Endothelial cell of umbilical vein (primary cell): ENCODE results near the gene LRRC42. TPM values are rescaled to one million over a fixed set of nuclear protein-coding genes. Genes with fewer than 3 reads are reported as not detected.

ENCODE experiments used
- BruUV-seq: library from RNA; stranded (reverse); fragments of 400-500 nt; replicated peaks from 2 replicates; lab custom pipeline; 2021; lab: Mats Ljungman, UMichigan
- CTCF ChIA-PET: fragments of 300-600, 350-600 bp; sonication (Branson Sonifier 250); formaldehyde crosslinking; loops from one replicate; lab custom pipeline; 2021; ENCODE audit warnings: antibody characterized with exemption, inconsistent platforms; lab: Charles Lee
- POLR2A ChIA-PET: fragments of 300-600, 350-600 bp; sonication (Branson Sonifier 250); formaldehyde crosslinking; loops from one replicate; lab custom pipeline; 2021; ENCODE audit warnings: antibody characterized with exemption, inconsistent platforms; lab: Charles Lee
- DNase-seq: peaks from one replicate; pipeline ENCODE4 v3.0.0-alpha.2; 2011; ENCODE audit warnings: low read depth, low spot score
- FAIRE-seq: peaks from 2 replicates; lab custom pipeline; 2011; peaks lifted over from hg19 to GRCh38; lab: Jason Lieb, UNC
- H2AFZ ChIP-seq: 2 replicates; pipeline ENCODE4 v1.6.0; 2012; ENCODE audit warnings: low read depth, low read length, control low read depth, inconsistent platforms
- H3K27ac ChIP-seq: 2 replicates; pipeline ENCODE4 v1.5.1; 2011; ENCODE audit warnings: low read depth, mild to moderate bottlenecking, control low read depth, low read length, moderate library complexity; ENCODE audit not compliant: insufficient read depth
- H3K27me3 ChIP-seq, 2 experiments: 2 replicates each; pipeline versions ENCODE4 v1.6.0 to v1.6.1; 2011; ENCODE audit warnings: low read length in 2 of 2, mixed read lengths in 1 of 2; ENCODE audit not compliant: control insufficient read depth in 2 of 2, insufficient read depth in 2 of 2
- H3K36me3 ChIP-seq, 2 experiments: 2 replicates in 1 of 2; 3 replicates in 1 of 2; pipeline ENCODE4 v1.5.1; 2011; ENCODE audit warnings: low read length in 2 of 2, mild to moderate bottlenecking in 1 of 2, moderate library complexity in 1 of 2; ENCODE audit not compliant: control insufficient read depth in 2 of 2, insufficient read depth in 2 of 2; ENCODE audit errors: extremely low read depth in 1 of 2
- H3K4me1 ChIP-seq: 3 replicates; pipeline ENCODE4 v1.5.1; 2011; ENCODE audit warnings: mild to moderate bottlenecking, low read length; ENCODE audit not compliant: control insufficient read depth, insufficient read depth; ENCODE audit errors: extremely low read depth
- H3K4me2 ChIP-seq: 2 replicates; pipeline ENCODE4 v1.6.1; 2011; ENCODE audit warnings: low read length, control low read depth, mixed read lengths; ENCODE audit not compliant: insufficient read depth
- H3K4me3 ChIP-seq, 3 experiments: fragments of 200-600 bp in 1 of 3; sonication (generic), shearing (Covaris generic) in 1 of 3; replicated peaks in 1 of 3; 2 replicates each; pipeline ENCODE4 v1.5.1; 2011 to 2016; ENCODE audit warnings: control low read depth in 3 of 3, low read length in 3 of 3, mild to moderate bottlenecking in 2 of 3, inconsistent platforms in 1 of 3, low read depth in 1 of 3, moderate library complexity in 1 of 3; ENCODE audit not compliant: insufficient read depth in 1 of 3
- H3K79me2 ChIP-seq: 2 replicates; pipeline ENCODE4 v1.6.0; 2012; ENCODE audit warnings: low read length, inconsistent platforms; ENCODE audit not compliant: control insufficient read depth, insufficient read depth
- H3K9ac ChIP-seq: replicated peaks from 2 replicates; pipeline ENCODE3; 2011; ENCODE audit warnings: low read length, control low read depth; ENCODE audit not compliant: insufficient read depth; ENCODE audit errors: extremely low read depth
- H3K9me1 ChIP-seq: replicated peaks from 3 replicates; pipeline ENCODE4 v1.6.0; 2011; ENCODE audit warnings: mild to moderate bottlenecking, low read length; ENCODE audit not compliant: control insufficient read depth, insufficient read depth; ENCODE audit errors: extremely low read depth
- H3K9me3 ChIP-seq: replicated peaks from 2 replicates; pipeline ENCODE4 v1.5.1; 2012; ENCODE audit warnings: low read length, inconsistent platforms; ENCODE audit not compliant: control insufficient read depth, insufficient read depth
- H4K20me1 ChIP-seq: replicated peaks from 2 replicates; pipeline ENCODE3; 2011; ENCODE audit warnings: mild to moderate bottlenecking, low read length; ENCODE audit not compliant: control insufficient read depth, insufficient read depth; ENCODE audit errors: extremely low read depth
- EZH2 ChIP-seq: IDR thresholded peaks from 2 replicates; pipeline ENCODE4 v1.6.1; 2012; ENCODE audit warnings: borderline replicate concordance, low read depth, mild to moderate bottlenecking, moderate library complexity, low read length, inconsistent platforms; ENCODE audit not compliant: severe bottlenecking
- FOS ChIP-seq: IDR thresholded peaks from 2 replicates; pipeline ENCODE4 v1.6.1; 2011; ENCODE audit warnings: mild to moderate bottlenecking, low read length, moderate library complexity, borderline replicate concordance; ENCODE audit not compliant: insufficient read depth
- JUN ChIP-seq: IDR thresholded peaks from 2 replicates; pipeline ENCODE4 v1.6.1; 2011; ENCODE audit warnings: borderline replicate concordance, low read depth; ENCODE audit not compliant: insufficient read length, insufficient read depth
- MYC ChIP-seq: IDR thresholded peaks from one replicate; pipeline ENCODE4 v1.6.1; 2011; ENCODE audit warnings: mild to moderate bottlenecking, low read depth, low read length
- dilution Hi-C: fragments of 300-500 bp; cut with MboI; formaldehyde crosslinking; loops from one replicate; pipeline ENCODE4 v1.15.0; 2019; ENCODE audit warnings: low sequenced_read_pairs; ENCODE audit not compliant: extremely low pct_ligation_motif_present
- intact Hi-C: fragments of 100-400 bp; cut with micrococcal nuclease; formaldehyde crosslinking; loops from one replicate; pipeline ENCODE4 v1.10.0; 2022
- polyA plus RNA-seq, 4 experiments: library from polyadenylated mRNA; depleted of rRNA in 3 of 4; stranded (reverse) in 3 of 4; unstranded in 1 of 4; fragments of >200 nt; gene quantifications; 2 replicates each; pipeline versions ENCODE4 v1.2.1 to v1.2.3, GENCODE V29; 2011 to 2012; ENCODE audit warnings: missing spikeins in 1 of 4
- total RNA-seq: library from RNA; stranded (reverse); gene quantifications from 2 replicates; pipeline ENCODE4 v1.2.3, GENCODE V29; 2021
- TF ChIP-seq, protein P1 (sequence below), 2 donors: IDR thresholded peaks; 1 replicate in 1 of 2; 2 replicates in 1 of 2; pipeline ENCODE4 v1.5.1; 2011; ENCODE audit warnings: low read length in 2 of 2, mild to moderate bottlenecking in 2 of 2, moderate library complexity in 2 of 2, control low read depth in 1 of 2, inconsistent platforms in 1 of 2, low read depth in 1 of 2; ENCODE audit not compliant: insufficient read depth in 1 of 2; ENCODE audit errors: extremely low read depth in 1 of 2

Gene LRRC42
- total and polyA plus RNA-seq, 2 donors (not counting 3 experiments of a cell fraction or from before 2014, with no cell fraction given), result 25.3 to 26.1 TPM

GRCh38 chr1:53911442-53911841 lies 34.7 kb upstream of the LRRC42 start:
- no peak for TF ChIP-seq JUN
- TF ChIP-seq MYC, result no peak
- H3K27me3 ChIP-seq, result no peaks in the 10 kb centered on the region
- no peak overlapping the region for H3K4me3 ChIP-seq
- peaks cover 3% of the 10 kb centered on the region in 2 experiments for H3K36me3 ChIP-seq
- no peaks in the 10 kb centered on the region for H3K4me1 ChIP-seq
- H3K79me2 ChIP-seq, result no peaks in the 10 kb centered on the region
- intact Hi-C loops (no loop called here), dilution Hi-C loops (no loop called here)
- H4K20me1 ChIP-seq, result no peaks in the 10 kb centered on the region
- H3K9me3 ChIP-seq, result no peaks in the 10 kb centered on the region
- ChIA-PET CTCF (interaction anchor here (2.0 kb wide), 1 partner anchor 13 kb away, joined by 7 read pairs; no protein-coding TSS in a partner anchor), POLR2A (no interaction called here)
- no peak overlapping the region for H3K9ac ChIP-seq
- no peak overlapping the region for H3K4me2 ChIP-seq
- H3K27ac ChIP-seq, result no peak overlapping the region
- no peaks in the 10 kb centered on the region for H3K9me1 ChIP-seq
- no peak overlapping the region for H2AFZ ChIP-seq
- FAIRE-seq, result no peak
- no peak for DNase-seq
- no TSS peak for BruUV-seq

DNA sequence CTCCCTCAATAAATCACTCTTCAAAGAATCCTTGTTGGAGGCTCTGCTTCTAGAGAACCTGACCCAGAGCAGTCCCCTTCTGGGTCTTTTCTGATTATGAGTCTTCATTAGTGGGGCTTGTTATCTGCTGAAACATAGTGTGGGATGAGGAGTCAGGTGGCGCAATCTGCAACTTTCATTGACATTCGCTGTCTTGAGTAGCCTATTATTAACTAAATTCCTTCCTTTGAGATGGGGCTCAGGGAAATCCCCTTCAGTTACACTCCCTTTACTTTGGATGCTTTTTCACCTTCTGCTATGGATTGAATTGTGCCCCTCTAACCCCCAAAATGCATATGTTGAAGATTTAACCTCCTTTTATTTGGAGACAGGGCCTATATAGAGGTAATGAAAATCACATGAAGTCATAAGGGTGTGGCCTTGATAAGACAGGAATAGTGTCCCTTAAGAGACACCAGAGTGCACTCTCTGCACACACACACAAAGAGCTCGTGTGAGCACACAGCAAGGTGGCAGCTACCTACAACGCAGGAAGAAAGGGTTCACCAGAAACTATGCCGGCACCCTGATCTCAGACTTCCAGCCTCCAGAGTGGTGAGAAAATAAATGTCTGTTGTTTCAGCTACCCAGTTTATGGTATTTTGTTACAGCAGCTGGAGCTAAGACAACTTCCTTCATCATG lies 32.7 kb upstream of the LRRC42 start:
- dilution Hi-C loops (no loop called here), intact Hi-C loops (no loop called here)
- Histone ChIP-seq H3K4me1 (no peaks in the 10 kb centered on the region), H2AFZ (no peak overlapping the region), H3K9ac (no peak overlapping the region), H3K9me1 (no peaks in the 10 kb centered on the region), H4K20me1 (no peaks in the 10 kb centered on the region), H3K79me2 (no peaks in the 10 kb centered on the region), H3K27ac (no peak overlapping the region), H3K4me2 (no peak overlapping the region), H3K27me3 (no peaks in the 10 kb centered on the region), H3K4me3 (no peak overlapping the region), H3K36me3 (peaks cover 3% of the 10 kb centered on the region in 2 experiments), H3K9me3 (no peaks in the 10 kb centered on the region)
- ChIA-PET CTCF (interaction anchor here (1.1 to 1.8 kb wide), 5 partner anchors 14 to 53 kb away, joined by 3 to 7 read pairs (median 4); no protein-coding TSS in a partner anchor), POLR2A (no interaction called here)
- BruUV-seq, result no TSS peak
- TF ChIP-seq FOS (no peak), JUN (no peak), EZH2 (no peak), MYC (no peak)
- TF ChIP-seq, protein P1, sequence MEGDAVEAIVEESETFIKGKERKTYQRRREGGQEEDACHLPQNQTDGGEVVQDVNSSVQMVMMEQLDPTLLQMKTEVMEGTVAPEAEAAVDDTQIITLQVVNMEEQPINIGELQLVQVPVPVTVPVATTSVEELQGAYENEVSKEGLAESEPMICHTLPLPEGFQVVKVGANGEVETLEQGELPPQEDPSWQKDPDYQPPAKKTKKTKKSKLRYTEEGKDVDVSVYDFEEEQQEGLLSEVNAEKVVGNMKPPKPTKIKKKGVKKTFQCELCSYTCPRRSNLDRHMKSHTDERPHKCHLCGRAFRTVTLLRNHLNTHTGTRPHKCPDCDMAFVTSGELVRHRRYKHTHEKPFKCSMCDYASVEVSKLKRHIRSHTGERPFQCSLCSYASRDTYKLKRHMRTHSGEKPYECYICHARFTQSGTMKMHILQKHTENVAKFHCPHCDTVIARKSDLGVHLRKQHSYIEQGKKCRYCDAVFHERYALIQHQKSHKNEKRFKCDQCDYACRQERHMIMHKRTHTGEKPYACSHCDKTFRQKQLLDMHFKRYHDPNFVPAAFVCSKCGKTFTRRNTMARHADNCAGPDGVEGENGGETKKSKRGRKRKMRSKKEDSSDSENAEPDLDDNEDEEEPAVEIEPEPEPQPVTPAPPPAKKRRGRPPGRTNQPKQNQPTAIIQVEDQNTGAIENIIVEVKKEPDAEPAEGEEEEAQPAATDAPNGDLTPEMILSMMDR (IDR thresholded peaks at IDR 0.05; ENCODE audit: extremely low read depth in 1 of 2, insufficient read depth in 1 of 2, low read depth in 1 of 2, low read length in 2 of 2), result no peak
- DNase-seq (no peak), FAIRE-seq (no peak)
